NCI-H2171 treated with DMSO at 0.1 percent for 48 hours (cell line): ENCODE results near the gene BBOX1.
"Not testable (repeated sequence)": the region's sequence is repeated elsewhere in the genome, so short reads cannot be mapped to it uniquely, and the experiment has no call there.

Experiments used
- DNase-seq: peaks from one replicate; lab custom pipeline; 2025; lab: John Stamatoyannopoulos, UW

Gene BBOX1

DNA sequence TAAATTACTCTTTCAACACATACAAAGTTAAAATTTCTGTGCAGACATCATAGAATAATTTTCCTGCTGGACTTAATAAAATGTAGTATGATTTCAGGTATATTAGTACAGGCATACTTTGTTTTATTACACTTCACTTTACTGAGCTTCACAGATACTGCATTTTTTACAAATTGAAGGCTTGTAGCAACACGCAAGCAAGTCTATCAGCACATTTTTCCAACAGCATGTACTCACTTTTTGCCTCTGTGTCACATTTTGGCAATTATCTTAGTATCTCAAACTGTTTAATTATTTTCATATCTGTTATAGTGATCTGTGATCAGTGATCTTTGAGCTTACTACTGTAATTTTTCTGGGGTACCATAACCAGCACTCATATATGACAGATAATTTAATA lies 44.5 kb downstream of the BBOX1 start:
- no peak for DNase-seq

GRCh38 chr11:27085605-27086004 lies 45.0 kb downstream of the BBOX1 start:
- no peak for DNase-seq

GRCh38 chr11:27087432-27087831 lies 46.8 kb downstream of the BBOX1 start:
- no peak for DNase-seq

DNA sequence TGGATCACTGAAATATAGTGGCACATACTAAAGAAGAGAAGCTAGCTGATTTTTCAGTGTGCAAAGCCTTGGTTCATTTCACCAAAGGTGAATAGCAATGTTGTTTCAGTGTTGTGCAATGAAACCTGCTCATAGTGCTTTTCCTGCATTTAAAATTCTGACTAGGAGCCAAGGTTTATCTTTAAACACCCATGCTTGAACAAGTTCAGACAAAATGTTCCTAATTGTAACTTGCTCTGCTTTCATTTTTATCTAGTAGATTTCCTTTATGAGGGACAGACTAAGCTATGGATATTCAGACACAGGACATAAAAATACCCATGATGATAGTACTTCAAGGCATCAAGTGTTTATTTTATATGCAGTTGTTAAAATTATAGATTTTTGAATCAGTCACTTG lies 47.7 kb downstream of the BBOX1 start:
- DNase-seq: peak; percentile 30

DNA sequence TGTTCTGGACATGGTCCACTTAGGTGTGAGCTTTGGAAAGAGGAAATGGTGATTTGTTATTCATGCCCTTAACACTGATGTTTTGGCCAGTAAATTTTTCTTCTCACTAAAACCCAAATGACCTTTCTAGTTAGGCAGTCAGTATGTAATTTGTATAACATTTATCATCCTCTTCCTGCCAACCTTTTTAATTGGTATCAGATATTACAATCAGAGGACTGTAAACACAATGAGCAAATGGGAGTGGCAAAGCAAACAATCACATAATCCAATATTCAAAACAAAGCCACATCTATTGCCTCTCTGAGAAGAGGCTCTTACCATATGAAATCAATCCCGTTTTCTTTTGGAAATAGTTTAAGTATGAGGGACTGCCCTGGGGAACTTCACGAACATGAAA lies 49.1 kb downstream of the BBOX1 start:
- DNase-seq: no peak

GRCh38 chr11:27090357-27090948 lies 49.8 kb downstream of the BBOX1 start:
- DNase-seq: not testable (repeated sequence)

DNA sequence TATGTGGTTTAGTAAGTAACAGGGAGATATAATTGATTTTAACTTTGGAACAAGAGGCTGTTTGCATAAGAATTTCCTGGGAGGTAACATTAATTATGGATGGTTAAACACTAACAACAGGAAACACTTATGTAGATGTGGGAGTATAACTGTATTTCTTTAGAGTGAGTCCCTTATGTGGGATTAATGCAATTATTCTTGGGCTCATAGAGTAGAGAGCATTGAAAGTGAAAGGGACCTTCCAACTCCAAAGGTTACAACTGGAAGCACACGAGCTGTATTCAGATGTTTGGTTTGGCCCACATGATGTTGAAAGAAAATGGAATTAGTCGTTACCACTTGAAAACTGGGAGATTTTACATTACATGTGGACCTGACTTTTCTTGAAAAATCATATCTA lies 53.5 kb downstream of the BBOX1 start:
- DNase-seq: no peak

DNA sequence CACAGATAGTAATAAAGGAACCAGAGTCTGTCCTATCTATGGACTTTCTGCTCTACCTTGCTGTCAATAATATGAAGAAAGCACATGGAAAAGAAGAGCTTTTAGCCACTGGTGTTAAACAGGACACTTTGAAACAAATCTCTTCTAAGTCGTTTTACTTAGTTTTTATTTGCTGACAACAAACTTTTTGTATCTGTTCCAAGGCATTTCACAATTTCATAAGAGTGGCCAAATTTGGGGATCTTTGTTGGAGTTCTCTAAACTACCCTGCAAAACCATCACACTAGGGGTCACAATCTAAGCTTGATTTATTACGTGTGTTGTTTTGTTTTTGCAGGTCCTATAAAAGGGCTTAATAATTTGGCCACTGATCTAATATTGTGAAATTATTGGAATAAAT lies 54.4 kb downstream of the BBOX1 start:
- no peak for DNase-seq

DNA sequence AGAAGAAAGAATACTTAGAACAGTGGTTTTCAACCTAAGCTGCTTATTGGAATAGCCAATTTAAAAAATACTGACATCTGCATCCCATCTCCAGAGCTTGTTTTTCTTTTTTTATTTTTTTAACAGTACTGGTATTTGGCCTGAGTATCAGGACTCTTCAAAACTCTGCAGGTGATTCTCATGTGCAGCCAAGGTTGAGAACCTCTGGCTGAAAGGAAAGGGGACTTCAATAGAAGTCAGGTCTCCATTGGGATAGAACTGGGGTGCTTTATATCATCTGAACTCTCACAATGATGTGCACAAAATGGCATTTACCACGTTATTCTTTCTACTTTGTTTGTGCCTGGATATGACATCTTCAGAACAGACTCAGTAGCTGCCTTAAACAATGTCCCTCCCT lies 55.3 kb downstream of the BBOX1 start:
- no peak for DNase-seq

GRCh38 chr11:27097551-27097950 lies 56.9 kb downstream of the BBOX1 start:
- no peak for DNase-seq

GRCh38 chr11:27100534-27100933 lies 59.9 kb downstream of the BBOX1 start:
- peak; percentile 91 for DNase-seq

GRCh38 chr11:27107548-27107947 lies 66.9 kb downstream of the BBOX1 start:
- no peak for DNase-seq

- no peak for DNase-seq
These were observed 68.2 kb downstream of the BBOX1 start for GRCh38 chr11:27108809-27109208.

DNA sequence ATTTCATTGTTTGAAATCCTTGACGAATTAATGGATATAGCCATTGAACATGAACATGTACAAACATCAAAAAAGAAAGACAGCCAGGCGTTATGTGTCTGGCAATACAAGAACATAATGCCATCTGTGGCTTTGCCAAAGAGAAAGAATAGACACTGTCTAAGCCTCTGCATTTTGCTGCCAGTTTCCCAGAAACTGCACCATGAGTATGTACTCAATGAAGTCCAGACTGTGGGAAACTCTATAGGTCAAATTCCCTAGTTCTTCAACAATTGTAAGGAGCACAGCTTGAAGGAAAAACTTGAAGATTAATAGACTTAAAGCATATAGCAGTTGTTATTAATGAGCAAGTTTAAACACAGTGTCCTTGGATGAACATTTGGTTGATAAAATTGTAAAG lies 71.3 kb downstream of the BBOX1 start:
- no peak for DNase-seq

DNA sequence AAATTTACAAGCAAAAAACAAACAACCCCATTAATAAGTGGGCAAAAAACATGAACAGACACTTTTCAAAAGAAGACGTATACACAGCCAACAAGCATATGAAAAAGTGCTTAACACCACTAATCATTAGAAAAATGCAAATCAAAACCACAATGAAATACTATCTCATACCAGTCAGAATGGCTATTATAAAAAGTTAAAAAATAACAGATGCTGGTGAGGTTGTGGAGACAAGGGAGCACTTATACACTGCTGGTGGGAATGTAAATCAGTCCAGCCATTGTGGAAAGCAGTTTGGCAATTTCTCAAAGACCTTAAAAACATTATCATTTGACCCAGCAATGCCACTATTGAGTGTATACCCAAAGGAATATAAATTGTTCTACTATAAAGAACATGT lies 72.3 kb downstream of the BBOX1 start:
- no peak for DNase-seq

DNA sequence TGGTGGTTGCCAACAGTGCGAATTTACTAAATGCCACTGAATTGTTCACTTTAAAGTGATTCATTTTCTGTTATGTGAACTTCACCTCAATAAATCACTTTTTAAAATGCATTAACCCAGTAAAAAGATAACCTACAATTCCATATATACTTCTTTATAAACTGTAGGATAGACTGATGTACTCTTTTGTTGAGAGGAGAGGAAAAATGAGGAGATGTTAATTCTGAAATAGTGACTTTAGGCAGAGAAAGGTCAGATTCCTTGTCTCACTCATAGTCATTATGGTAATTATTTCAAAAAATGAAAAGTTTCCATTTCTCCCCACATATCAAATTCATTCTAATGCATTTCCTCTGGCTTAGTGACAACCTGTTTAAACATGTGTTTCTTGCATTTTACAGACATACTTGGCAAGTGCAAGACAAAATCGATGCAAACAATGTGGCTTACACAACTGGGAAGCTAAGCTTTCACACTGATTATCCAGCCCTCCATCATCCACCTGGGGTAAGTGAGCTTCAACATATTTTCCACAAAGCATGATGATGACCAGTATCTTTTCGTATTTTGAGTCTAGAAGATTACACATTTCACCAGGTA lies 74.5 kb downstream of the BBOX1 start:
- no peak for DNase-seq

DNA sequence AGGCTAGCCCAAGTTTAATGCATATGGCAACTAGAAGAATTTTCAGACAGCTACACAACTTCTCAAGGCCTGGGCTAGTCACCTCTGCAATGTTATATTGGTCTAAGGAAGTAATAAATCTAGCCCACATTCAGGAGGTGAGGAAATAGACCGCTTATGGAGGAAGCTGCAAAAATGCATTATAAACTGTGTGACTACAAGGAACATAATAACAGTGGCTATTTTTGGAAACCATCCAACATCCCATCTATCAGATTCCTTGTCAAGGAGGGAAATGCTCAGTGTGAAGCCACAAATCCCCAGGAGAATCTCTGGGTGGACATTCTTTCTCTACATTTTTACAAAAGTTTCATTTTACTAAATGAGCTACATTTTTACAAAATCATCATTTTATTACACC lies 76.1 kb downstream of the BBOX1 start:
- DNase-seq: no peak

DNA sequence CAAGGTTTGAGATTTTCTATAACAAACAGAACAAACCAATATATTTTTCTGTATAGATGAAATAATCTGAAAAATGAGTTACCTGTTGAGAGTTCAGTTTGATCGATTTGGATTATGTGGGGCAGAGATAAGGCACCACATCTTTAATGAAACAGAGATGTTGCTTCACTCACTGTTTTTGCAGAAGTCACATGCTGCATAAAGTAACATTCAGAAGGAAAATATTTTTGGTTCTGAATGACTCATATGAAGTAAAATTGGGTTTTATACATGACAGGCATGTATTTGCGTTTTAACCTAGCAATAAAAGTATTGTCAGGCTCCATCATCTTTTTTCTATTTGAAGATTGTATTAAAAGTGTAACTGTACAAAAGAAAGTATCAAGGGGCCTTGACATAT lies 77.8 kb downstream of the BBOX1 start:
- no peak for DNase-seq

DNA sequence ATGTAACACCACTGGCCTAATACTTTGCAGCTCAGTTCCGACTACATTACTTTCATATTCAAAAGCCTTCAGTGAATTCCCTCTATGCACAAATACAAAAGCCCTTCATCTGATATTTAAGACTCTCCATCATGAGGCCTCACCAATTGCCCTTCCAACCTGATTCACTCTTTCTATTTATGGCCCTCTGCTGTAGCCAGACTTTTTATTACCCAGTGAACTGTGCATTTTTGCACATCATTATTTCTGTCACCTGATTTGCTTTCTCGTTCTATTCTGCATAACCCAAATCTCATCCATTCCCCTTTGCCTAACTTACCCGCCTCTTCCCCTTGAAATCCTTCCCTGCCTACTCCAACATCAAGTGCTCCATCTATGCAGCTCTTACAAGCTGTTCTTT lies 78.3 kb downstream of the BBOX1 start:
- no peak for DNase-seq

DNA sequence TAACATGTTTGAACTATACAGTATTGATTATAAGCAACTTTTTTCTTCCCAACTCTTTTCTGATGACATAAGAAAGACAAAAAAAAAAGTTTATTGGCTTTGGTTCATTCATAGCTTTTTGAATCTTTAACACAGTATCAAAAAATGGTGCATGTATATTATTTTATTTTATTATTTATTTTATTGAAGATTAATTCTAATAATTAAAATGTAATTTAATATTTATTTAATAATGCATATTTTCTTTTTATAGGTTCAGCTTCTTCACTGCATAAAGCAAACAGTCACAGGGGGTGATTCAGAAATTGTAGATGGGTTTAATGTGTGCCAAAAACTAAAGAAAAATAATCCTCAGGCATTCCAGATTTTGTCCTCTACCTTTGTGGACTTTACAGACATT lies 78.8 kb downstream of the BBOX1 start:
- no peak for DNase-seq

DNA sequence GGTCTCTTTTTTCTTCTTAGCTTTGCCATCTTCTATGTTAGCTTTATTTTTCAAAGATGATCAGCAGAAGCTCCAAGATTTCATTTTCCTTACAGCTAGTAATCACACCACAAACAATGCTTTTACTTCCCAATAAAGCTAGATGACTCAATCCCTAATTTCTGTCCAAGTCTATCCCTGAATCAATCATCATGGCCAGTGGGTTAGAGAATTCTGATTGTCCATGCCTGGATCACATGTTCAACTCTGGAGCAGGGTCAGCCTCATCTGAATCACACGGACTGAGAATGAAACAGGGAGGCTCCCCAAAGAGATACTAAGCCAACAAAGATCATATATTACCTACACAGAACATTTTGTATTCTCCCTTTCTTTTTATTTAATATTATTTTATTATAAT lies 79.6 kb downstream of the BBOX1 start:
- no peak for DNase-seq

GRCh38 chr11:27122001-27122400 lies 81.4 kb downstream of the BBOX1 start:
- no peak for DNase-seq

- DNase-seq: no peak
These were observed 84.1 kb downstream of the BBOX1 start for GRCh38 chr11:27124514-27125264.

- DNase-seq: no peak
These were observed 89.1 kb downstream of the BBOX1 start for GRCh38 chr11:27129686-27130085.
